ENCODE measurements around the gene NFATC2.
"Not testable (repeated sequence)": the region's sequence is repeated elsewhere in the genome, so short reads cannot be mapped to it uniquely, and the experiment has no call there.

NFATC2 gene

GRCh38 chr20:51540074-51540473 lies 2.4 kb downstream of the NFATC2 start:
- not testable (repeated sequence) for DNase-seq (ENCODE audit: low spot score)

- DNase-seq (ENCODE audit: low spot score) = no peak
These were observed 6.1 kb downstream of the NFATC2 start for GRCh38 chr20:51536116-51537069.

GRCh38 chr20:51535674-51536073 lies 6.8 kb downstream of the NFATC2 start:
- no peak for DNase-seq (ENCODE audit: low spot score)

GRCh38 chr20:51535075-51535386 lies 7.5 kb downstream of the NFATC2 start:
- DNase-seq (ENCODE audit: low spot score) = no peak

DNA sequence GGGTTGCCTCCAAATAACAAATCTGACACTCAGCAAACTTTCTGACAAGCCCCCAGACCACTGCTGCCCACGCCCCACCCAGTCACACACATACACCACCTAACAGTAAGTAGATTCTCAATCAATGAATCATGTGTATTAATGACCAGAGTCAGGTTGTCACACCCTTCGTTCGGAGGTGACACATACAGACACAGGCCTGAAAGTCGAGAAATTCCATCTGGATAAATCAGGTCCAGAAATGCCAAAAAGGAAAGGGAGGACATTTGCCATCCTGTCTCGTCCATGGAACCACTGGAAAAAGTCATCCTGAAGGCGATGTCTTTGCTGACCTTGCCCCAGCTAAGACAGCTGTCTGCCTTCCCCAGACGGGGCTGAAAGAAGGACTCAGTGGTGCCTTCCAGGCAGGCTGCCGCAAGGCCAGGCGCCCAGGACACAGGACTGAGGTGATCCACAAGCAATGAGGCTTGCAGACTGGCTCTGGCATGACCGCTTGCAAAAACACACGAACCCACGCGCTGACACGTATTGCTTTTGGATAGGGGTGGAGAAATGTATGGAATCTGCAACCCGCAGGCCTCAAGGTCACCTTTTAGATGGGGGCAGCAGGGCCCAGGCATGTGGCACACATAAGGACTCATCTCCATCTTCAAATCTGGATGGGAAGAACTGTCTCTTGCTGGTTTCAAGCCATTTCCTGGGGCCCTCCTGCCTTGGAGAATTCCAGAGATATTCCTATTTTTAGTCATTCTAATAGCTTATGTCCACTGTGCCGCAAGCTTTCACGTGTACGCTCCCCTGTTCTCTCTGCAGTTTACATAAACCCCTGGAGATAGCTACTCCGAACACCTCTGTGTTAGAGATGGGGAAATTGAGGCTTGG lies 9.0 kb downstream of the NFATC2 start:
- peak; percentile 37 for DNase-seq (ENCODE audit: low spot score)

DNA sequence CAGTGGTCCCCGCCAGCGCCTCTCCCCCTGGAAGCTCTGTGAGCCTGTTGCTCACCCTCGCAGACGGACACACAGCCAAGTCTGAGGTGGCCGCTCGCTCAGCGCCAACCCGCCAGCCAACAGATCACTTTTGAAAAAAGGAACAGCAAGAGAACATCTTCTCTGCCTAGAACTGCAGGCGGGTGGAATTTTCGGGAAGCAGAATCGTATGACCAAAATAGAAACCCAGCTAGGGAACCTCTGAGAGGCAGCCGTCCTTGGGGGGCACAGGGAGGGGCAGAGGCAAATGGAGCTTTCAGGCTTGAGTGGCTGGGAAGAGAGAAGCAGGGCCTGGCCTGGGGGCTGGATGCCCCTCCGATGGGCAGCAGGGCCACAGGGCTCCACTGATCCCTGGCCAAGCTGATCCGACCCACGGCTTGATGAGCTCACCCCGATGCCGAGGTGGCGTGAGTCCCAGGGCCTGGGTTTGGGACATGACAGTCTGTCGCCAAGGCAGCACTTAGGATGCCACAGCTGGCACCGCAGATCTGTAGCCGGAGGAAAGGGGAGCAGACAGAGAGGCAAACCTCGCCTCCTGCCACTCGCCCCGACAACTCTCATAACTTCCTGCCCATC lies 9.8 kb downstream of the NFATC2 start:
- no peak for DNase-seq (ENCODE audit: low spot score)

DNA sequence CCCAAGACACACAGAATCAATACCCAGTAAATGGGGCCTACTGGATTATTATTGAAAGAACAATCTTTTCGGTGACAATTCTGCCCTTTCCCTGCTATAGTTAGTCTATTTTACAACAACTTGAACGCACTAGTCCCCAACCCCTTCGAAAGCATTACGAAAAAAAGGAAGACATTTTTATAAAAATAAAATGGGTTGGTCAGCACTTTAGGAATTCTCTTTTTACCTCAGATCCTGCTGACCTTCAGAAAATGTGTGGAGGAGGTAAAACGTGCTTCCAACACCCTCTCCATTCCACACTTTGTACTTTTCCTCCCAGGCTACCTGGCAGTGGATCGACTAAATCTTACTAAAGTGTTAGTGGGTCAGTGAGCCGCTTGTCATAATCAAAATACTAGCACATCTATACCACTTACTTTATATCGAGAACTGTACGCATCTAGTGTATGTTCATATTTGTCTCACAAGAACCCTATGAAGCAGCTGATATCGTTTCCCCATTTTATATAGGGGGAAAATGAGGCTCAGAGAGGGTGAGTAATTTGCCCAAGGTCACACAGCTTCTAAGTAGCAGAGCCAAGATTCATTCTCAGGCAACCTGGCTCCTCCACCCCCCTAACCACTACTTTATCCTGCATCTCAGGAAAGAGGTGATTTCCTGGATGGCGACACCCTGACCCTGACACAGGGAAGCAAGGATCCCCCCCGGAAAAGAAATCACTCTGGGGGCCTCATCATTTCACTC lies 10.6 kb downstream of the NFATC2 start:
- no peak for DNase-seq (ENCODE audit: low spot score)

- DNase-seq (ENCODE audit: low spot score) = peak; percentile 14
These were observed 11.3 kb downstream of the NFATC2 start for GRCh38 chr20:51531141-51531710.

DNA sequence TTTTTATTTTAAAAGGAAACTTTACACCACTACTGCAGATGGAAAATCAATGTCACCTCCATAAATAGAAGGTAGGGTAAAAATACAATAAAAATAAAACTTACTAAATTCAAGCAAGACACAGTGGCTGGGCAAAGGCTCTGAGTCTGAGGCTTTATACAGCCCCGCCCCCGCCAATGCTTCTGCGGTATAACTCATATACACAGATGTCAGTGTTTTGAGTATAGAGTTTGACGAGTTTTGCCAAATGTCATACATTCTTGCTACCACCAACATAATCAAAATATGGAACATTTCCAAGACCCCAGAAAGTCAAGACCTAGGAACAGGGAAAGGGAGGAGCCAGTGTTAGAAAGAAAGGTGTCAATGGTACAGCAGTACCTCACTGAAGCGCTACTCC lies 12.8 kb downstream of the NFATC2 start:
- DNase-seq (ENCODE audit: low spot score) = no peak

DNA sequence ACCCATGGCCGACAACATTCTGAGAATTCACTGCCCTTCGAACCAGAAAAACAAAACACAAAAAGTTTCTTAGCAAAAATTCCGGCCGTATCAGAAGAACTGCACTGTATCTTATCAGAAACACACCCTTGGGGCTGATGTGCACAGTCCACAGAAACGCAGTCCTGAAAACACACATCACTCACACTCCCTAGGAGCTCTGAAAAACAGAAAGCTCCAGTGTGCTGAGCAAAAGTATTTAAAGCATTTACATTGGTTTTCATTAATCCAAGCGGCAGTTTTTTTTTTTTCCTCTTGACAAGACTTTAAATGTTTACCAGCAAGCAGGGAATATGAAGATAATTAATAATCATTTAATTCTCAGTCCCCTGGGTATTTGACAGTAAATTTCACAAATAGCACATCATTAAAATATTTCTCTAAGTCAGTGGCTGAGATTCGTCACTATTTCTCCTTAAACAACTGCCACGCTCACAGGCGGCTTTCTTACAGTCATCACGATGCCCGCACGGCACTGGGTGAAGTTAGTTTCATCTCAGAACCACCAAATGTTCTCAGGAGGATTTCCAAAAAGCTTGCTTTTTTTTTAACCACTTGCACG lies 13.3 kb downstream of the NFATC2 start:
- no peak for DNase-seq (ENCODE audit: low spot score)

DNA sequence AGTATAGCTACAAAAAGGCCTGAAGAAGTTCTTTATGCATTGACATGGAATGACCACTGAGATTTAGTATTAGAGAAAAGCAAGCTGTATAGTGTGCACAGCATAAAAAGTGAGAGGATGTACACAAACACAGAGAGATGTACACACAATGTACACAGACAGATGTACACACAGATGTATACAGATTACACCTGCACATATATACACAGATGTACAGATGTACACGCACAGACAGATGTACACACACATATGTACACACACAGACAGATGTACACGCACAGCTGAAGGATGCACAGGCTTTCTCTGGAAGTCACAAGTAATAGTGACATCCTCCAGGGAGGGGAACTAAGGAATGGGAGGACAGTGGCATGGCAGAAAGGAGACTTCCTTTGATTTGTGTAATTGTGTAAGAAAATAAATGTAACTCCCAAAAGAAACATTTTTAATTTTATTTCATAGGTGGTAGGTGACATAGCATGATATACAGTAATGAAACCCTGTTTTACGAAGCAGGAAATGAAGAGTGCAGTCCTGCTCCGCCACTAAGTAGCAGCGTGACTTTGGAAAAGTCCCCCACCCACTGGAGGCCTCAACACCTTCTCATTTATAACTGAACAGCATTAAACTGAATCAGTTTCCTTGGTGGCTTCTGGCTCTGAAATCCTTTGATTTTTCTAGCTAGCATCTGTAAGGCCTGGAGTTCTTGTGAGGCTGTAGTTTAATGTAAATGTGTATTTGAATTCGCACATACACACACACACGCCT lies 14.1 kb downstream of the NFATC2 start:
- no peak for DNase-seq (ENCODE audit: low spot score)

GRCh38 chr20:51526754-51527153 lies 15.8 kb downstream of the NFATC2 start:
- DNase-seq (ENCODE audit: low spot score) = no peak

GRCh38 chr20:51526106-51526470 lies 16.4 kb downstream of the NFATC2 start:
- no peak for DNase-seq (ENCODE audit: low spot score)

DNA sequence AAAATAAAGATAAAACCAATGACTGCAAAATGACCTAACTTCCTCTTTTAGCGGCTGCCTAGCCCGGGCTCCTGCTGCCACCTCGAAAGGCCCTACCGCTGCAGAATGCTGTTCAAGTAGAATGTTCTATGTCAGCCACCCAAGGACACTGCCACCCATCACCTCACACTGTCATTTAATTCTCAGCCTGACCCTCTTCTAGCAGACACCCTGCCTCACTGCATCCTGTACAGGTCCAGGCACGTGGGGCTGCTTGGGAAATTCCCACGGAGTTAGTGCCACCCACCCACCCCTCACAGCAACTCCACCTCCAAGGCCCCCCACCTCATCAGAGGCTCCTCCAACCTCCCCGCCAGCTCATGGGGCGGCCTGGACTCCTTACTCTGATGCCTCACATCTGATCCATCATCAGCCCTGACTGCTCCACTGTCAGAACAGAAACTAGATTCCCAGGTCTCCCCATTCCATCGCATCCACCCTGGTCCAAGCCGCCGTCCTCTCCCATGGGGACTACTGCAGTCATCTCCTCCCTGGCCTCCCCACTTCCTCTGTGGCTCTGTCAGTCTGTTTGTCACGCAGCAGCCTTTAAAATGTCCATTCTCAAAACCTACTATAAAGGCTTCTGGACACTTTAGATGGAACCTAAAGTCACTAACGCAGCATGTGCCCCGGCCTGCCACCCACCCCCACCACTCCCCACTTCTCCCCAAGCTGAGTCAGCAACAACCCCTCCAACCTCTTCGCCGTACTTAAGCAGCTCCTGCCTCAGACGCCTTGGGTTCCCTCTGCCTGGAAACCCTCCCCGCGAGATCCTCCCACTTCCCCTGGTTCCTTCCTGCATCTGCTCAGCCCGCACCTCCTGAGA lies 17.0 kb downstream of the NFATC2 start:
- DNase-seq (ENCODE audit: low spot score) = no peak

GRCh38 chr20:51523276-51524013 lies 19.1 kb downstream of the NFATC2 start:
- DNase-seq (ENCODE audit: low spot score) = no peak

DNA sequence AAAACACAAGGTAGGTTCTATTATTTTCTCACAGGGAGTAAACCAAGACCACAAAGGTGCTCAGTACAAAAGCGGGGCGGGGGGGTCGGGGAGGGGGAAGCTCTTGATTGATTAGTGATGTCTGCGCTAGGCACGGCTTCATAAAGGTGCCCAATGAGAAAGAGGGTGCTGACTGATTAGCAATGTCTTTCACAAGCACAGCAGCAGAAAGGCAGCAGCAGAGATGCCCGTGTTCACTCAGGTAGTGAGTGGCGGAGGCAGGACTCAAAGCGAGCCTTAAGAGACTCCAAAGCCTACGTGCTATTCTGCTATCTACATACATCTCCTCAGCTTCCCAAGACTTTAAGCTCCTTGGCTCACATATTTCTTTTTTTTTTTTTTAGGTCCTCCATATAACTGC lies 20.3 kb downstream of the NFATC2 start:
- DNase-seq (ENCODE audit: low spot score) = no peak

DNA sequence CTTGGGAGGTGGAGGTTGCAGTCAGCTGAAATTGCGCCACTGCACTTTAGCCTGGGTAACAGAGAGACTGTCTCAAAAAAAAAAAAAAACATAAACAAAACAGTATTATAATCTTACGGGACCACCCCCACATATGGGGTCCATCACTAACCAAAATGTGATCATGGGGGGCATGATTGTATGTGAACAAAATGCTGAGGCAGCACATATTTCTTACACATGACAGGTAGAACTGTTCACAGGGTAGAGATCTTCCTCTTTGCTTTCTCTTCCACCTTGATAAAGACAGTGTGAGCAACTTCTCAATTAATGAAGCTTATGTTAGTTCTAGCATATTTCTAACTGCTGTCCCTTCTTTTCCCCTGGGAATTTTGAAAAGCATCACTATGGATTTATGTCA lies 24.7 kb downstream of the NFATC2 start:
- DNase-seq (ENCODE audit: low spot score) = no peak

- DNase-seq (ENCODE audit: low spot score) = no peak
These were observed 25.7 kb downstream of the NFATC2 start for GRCh38 chr20:51516855-51517254.

DNA sequence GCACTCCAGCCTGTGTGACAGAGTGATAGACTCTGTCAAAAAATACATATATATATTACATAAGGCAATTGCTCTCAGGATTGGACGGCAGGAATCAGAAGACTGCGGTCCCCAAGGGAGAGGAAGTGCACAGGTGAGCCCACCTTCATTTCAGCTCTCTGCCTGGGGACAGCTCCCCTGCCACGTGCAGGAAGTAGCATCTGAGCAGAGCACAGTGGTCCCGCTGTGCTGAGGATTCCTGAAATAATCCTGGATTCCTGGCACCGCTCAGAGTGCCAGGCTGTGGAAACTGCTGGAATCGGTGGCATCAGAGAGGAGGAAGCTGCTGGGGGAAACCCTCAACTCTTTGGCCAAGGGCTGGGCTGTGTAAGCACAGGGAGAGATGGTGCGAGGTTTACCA lies 27.7 kb downstream of the NFATC2 start:
- no peak for DNase-seq (ENCODE audit: low spot score)
